ENCODE measurements around the gene UBE2H. TPM values are rescaled to one million over a fixed set of nuclear protein-coding genes. Genes with fewer than 3 reads are reported as not detected.

The UBE2H gene
- total RNA-seq, 4 donors from 2014 or later: 31.0 to 131 (median 53.3) TPM

DNA sequence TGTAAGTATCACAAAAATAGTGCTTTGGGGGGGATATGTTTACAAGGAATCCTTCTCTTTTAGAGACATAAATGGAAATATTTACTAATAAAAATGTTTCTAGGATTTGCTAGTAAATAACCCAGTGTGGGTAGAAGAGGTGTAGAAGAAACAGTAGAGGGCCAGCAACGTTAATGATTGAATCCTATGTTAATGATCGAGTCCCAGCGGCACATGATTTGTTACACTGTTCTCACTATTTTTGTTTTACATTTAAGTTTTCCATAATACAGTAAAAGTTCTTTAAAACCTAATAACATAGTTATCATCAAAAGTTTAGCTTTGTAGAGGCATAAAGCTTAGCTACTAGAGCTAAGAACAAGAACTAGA, 66.0 kb downstream of the UBE2H start:
- in situ Hi-C loops (cut with MboI; ENCODE audit: low pct_ligation_motif_present in 1 of 4, low pct_unique_long_range_greater_than_20kb in 1 of 4, low sequenced_read_pairs in 3 of 4): no loop called here
- peaks cover 0 to 11% (median 4%) of the 10 kb centered on the region in 4 donors for H3K4me1 ChIP-seq
- no peak for TF ChIP-seq EP300 (IDR thresholded peaks at IDR 0.05; ENCODE audit: low read depth)
- TF ChIP-seq POLR2AphosphoS5 (IDR thresholded peaks at IDR 0.05): no peak
- DNase-seq: no peak
- no peaks in the 10 kb centered on the region for H3K36me3 ChIP-seq
- intact Hi-C loops (cut with DNase I; ENCODE audit: low total_unique reads): no loop called here
- no peak overlapping the region for H3K4me3 ChIP-seq
- 92% methylated on average over 3 of the region's 3 CpGs for WGBS, 2 donors (ENCODE audit: low coverage in 1 of 2)
- no peak overlapping the region for H3K27ac ChIP-seq
- no peaks in the 10 kb centered on the region for H3K27me3 ChIP-seq
- no peaks in the 10 kb centered on the region for H3K9me3 ChIP-seq

- no peak overlapping the region for H3K4me3 ChIP-seq
- intact Hi-C loops (cut with DNase I; ENCODE audit: low total_unique reads): no loop called here
These were observed 66.5 kb downstream of the UBE2H start for GRCh38 chr7:129886167-129886817.

GRCh38 chr7:129884495-129884894, 68.3 kb downstream of the UBE2H start:
- Histone ChIP-seq H3K4me1 (peaks cover 0 to 8% (median 1%) of the 10 kb centered on the region in 4 donors), H3K4me3 (no peak overlapping the region), H3K36me3 (peaks cover 0 to 5% (median 0%) of the 10 kb centered on the region in 4 donors), H3K27me3 (no peaks in the 10 kb centered on the region), H3K9me3 (no peaks in the 10 kb centered on the region), H3K27ac (no peak overlapping the region)
- no peak for DNase-seq
- TF ChIP-seq, protein P1, sequence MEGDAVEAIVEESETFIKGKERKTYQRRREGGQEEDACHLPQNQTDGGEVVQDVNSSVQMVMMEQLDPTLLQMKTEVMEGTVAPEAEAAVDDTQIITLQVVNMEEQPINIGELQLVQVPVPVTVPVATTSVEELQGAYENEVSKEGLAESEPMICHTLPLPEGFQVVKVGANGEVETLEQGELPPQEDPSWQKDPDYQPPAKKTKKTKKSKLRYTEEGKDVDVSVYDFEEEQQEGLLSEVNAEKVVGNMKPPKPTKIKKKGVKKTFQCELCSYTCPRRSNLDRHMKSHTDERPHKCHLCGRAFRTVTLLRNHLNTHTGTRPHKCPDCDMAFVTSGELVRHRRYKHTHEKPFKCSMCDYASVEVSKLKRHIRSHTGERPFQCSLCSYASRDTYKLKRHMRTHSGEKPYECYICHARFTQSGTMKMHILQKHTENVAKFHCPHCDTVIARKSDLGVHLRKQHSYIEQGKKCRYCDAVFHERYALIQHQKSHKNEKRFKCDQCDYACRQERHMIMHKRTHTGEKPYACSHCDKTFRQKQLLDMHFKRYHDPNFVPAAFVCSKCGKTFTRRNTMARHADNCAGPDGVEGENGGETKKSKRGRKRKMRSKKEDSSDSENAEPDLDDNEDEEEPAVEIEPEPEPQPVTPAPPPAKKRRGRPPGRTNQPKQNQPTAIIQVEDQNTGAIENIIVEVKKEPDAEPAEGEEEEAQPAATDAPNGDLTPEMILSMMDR (IDR thresholded peaks at IDR 0.05): no peak
- no peak for TF ChIP-seq POLR2A (IDR thresholded peaks at IDR 0.05)
- TF ChIP-seq EP300 (IDR thresholded peaks at IDR 0.05; ENCODE audit: low read depth): no peak
- 84 to 92% methylated on average over 3 to 5 of the region's 5 CpGs for WGBS, 2 donors (ENCODE audit: low coverage in 1 of 2)
- intact Hi-C loops (cut with DNase I; ENCODE audit: low total_unique reads): no loop called here
- in situ Hi-C loops (cut with MboI; ENCODE audit: low pct_ligation_motif_present in 1 of 4, low pct_unique_long_range_greater_than_20kb in 1 of 4, low sequenced_read_pairs in 3 of 4): no loop called here

More at GRCh38 chr7:129886167-129886817, 66.5 kb downstream of the UBE2H start:
- H3K36me3 ChIP-seq: no peaks in the 10 kb centered on the region
- DNase-seq: no peak
- no peaks in the 10 kb centered on the region for H3K9me3 ChIP-seq
- H3K4me1 ChIP-seq: peaks cover 0 to 11% (median 4%) of the 10 kb centered on the region in 4 donors
- WGBS, 2 donors (ENCODE audit: low coverage in 1 of 2): 80 to 89% methylated on average over 1 to 3 of the region's 3 CpGs
- TF ChIP-seq, protein P1 (IDR thresholded peaks at IDR 0.05): no peak
- TF ChIP-seq POLR2AphosphoS5 (IDR thresholded peaks at IDR 0.05): no peak
- TF ChIP-seq EP300 (IDR thresholded peaks at IDR 0.05; ENCODE audit: low read depth): no peak
- no peak for TF ChIP-seq POLR2A (IDR thresholded peaks at IDR 0.05)
- no peaks in the 10 kb centered on the region for H3K27me3 ChIP-seq
- no peak overlapping the region for H3K27ac ChIP-seq
- in situ Hi-C loops (cut with MboI; ENCODE audit: low pct_ligation_motif_present in 1 of 4, low pct_unique_long_range_greater_than_20kb in 1 of 4, low sequenced_read_pairs in 3 of 4): no loop called here

- 92 to 97% methylated on average over 2 to 7 of the region's 7 CpGs for WGBS, 2 donors (ENCODE audit: low coverage in 1 of 2)
- Histone ChIP-seq H3K36me3 (peaks cover 0 to 6% (median 2%) of the 10 kb centered on the region in 4 donors), H3K4me3 (no peak overlapping the region), H3K27ac (no peak overlapping the region), H3K9me3 (no peaks in the 10 kb centered on the region), H3K27me3 (no peaks in the 10 kb centered on the region), H3K4me1 (peaks cover 0 to 3% (median 0%) of the 10 kb centered on the region in 4 donors)
- intact Hi-C loops (cut with DNase I; ENCODE audit: low total_unique reads) (no loop called here), in situ Hi-C loops (cut with MboI; ENCODE audit: low pct_ligation_motif_present in 1 of 4, low pct_unique_long_range_greater_than_20kb in 1 of 4, low sequenced_read_pairs in 3 of 4) (no loop called here)
- TF ChIP-seq POLR2A (IDR thresholded peaks at IDR 0.05): no peak
- TF ChIP-seq, protein P1 (IDR thresholded peaks at IDR 0.05): no peak
- TF ChIP-seq POLR2AphosphoS5 (IDR thresholded peaks at IDR 0.05): no peak
- TF ChIP-seq EP300 (IDR thresholded peaks at IDR 0.05; ENCODE audit: low read depth): no peak
- no peak for DNase-seq
These were observed 69.6 kb downstream of the UBE2H start for GRCh38 chr7:129883151-129883550.
